HG02970 (cell line): ENCODE measurements around the gene SAMD9L.
"Not testable (repeated sequence)": the region's sequence is repeated elsewhere in the genome, so short reads cannot be mapped to it uniquely, and the experiment has no call there.

Experiments used
- ATAC-seq: cut with Tn5 transposase; IDR thresholded peaks from one replicate; pipeline ENCODE4 v1.9.1; 2021; ENCODE audit warnings: mild to moderate bottlenecking, moderate library complexity, moderate number of reproducible peaks; ENCODE audit not compliant: unreplicated experiment, low FRiP score

SAMD9L gene

GRCh38 chr7:93146472-93147141 is 1.6 kb downstream of the SAMD9L start:
- no peak for ATAC-seq

- no peak for ATAC-seq
Observed at GRCh38 chr7:93146036-93146435, 2.1 kb downstream of the SAMD9L start.

GRCh38 chr7:93145354-93145753 is 2.8 kb downstream of the SAMD9L start:
- ATAC-seq = no peak

GRCh38 chr7:93142127-93142526 is 6.1 kb downstream of the SAMD9L start:
- ATAC-seq = no peak

GRCh38 chr7:93140582-93141191 is 7.5 kb downstream of the SAMD9L start:
- ATAC-seq = no peak

- ATAC-seq = no peak
Observed at GRCh38 chr7:93138576-93138975, 9.6 kb downstream of the SAMD9L start.

GRCh38 chr7:93133005-93133404 is 15.2 kb downstream of the SAMD9L start:
- no peak for ATAC-seq

- ATAC-seq = no peak
Observed at GRCh38 chr7:93132216-93132615, 16.0 kb downstream of the SAMD9L start.

GRCh38 chr7:93126954-93127353 is 21.2 kb downstream of the SAMD9L start:
- ATAC-seq = not testable (repeated sequence)

- ATAC-seq = not testable (repeated sequence)
Observed at GRCh38 chr7:93123532-93123931, 24.7 kb downstream of the SAMD9L start.

- ATAC-seq = no peak
Observed at GRCh38 chr7:93120592-93121549, 27.3 kb downstream of the SAMD9L start.

- ATAC-seq = no peak
Observed at GRCh38 chr7:93119191-93119905, 28.8 kb downstream of the SAMD9L start.

- peak; percentile 98 for ATAC-seq
Observed at GRCh38 chr7:93117852-93118530, 30.2 kb downstream of the SAMD9L start, which contains the start of gene SAMD9. Gene SAMD9, minus strand, starts transcription at chr7:93117979. Its CDS starts 11,882 bp downstream, at chr7:93106097.

- ATAC-seq = no peak
Observed at GRCh38 chr7:93117327-93117726, 30.9 kb downstream of the SAMD9L start.

GRCh38 chr7:93115796-93116195 is 32.4 kb downstream of the SAMD9L start:
- ATAC-seq = no peak

- ATAC-seq = no peak
Observed at GRCh38 chr7:93108003-93108402, 40.2 kb downstream of the SAMD9L start.

- no peak for ATAC-seq
Observed at GRCh38 chr7:93097388-93097787, 50.8 kb downstream of the SAMD9L start.

GRCh38 chr7:93092757-93093370 is 55.3 kb downstream of the SAMD9L start:
- peak; percentile 58 for ATAC-seq
